ENCODE results near the gene TNNT2.

TNNT2 gene

DNA sequence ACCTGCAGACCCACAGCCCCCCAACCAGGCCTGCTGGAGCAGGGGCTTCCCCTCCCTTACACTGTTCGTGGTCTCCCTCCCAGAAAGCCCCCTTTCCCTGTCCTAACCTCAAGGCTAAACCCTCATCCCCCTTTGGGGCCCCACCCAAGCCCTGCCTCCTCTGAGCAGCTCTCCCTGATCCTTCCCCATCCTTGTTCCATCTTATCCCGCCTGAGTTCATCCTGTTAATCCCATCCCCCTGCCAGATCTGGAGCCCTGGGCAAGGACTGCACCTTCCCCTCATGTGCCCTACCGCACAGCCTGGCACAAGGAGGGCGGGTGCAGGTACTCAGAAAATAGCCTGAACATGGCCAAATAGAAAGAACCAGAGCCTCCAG, 6.9 kb upstream of the TNNT2 start:
- H3K36me3 ChIP-seq (ENCODE audit: insufficient read depth) = no peaks in the 10 kb centered on the region
- TF ChIP-seq, protein P1, sequence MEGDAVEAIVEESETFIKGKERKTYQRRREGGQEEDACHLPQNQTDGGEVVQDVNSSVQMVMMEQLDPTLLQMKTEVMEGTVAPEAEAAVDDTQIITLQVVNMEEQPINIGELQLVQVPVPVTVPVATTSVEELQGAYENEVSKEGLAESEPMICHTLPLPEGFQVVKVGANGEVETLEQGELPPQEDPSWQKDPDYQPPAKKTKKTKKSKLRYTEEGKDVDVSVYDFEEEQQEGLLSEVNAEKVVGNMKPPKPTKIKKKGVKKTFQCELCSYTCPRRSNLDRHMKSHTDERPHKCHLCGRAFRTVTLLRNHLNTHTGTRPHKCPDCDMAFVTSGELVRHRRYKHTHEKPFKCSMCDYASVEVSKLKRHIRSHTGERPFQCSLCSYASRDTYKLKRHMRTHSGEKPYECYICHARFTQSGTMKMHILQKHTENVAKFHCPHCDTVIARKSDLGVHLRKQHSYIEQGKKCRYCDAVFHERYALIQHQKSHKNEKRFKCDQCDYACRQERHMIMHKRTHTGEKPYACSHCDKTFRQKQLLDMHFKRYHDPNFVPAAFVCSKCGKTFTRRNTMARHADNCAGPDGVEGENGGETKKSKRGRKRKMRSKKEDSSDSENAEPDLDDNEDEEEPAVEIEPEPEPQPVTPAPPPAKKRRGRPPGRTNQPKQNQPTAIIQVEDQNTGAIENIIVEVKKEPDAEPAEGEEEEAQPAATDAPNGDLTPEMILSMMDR (conservative IDR thresholded peaks at IDR 0.05; ENCODE audit: low read depth, low read length) = no peak
- no peak overlapping the region for H3K4me3 ChIP-seq (IDR thresholded peaks at IDR 0.05; ENCODE audit: insufficient read depth, low read depth, low read length)
- no peak overlapping the region for H3K9ac ChIP-seq
- no peak overlapping the region for H3K4me2 ChIP-seq
- H4K20me1 ChIP-seq (ENCODE audit: insufficient read depth) = no peaks in the 10 kb centered on the region
- no peaks in the 10 kb centered on the region for H3K79me2 ChIP-seq (ENCODE audit: insufficient read depth, low read depth)
- H3K27ac ChIP-seq = no peak overlapping the region
- no peak overlapping the region for H2AFZ ChIP-seq (ENCODE audit: low read depth)
- peaks cover 51% of the 10 kb centered on the region for H3K27me3 ChIP-seq (ENCODE audit: insufficient read depth, low read depth)
- H3K4me1 ChIP-seq (ENCODE audit: low read depth, poor library complexity, severe bottlenecking) = no peaks in the 10 kb centered on the region

DNA sequence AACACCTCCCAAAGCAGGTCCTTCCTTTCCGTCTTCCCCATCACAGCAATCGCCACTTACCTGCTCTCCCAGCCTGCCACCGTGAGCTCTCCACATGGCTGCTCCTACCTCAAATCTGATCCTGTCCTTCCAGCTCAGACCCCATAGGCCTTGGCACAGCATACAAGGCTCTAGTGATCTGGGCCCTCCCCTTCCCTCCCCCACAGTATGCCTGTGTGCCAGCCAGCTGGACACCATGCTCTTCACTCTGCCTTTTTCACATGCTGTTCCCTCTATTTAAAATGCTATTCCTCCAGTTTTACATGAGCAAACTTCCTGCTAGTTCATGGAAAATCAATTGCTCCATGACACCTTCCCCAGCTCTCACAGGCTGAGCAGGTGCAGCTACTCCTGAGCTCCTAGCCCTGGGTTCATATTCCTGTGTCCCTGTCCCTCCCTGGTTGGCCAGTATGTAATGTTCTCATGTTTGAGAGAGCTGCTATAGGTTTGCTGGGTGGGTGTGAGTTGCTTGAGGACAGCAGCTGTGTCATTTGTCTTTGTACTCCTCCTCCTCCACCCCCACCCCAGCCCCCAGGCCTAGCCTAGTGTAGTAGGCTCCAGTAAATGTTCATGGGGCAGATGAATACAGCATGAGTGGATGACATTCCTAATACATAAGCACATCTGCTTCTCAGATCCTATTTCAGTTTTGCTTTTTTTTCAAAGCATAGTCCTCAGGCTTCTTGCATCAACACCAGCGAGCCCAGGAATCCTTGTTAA, 6.3 kb upstream of the TNNT2 start:
- Histone ChIP-seq H3K27ac (no peak overlapping the region), H3K27me3 (ENCODE audit: insufficient read depth, low read depth) (peaks cover 51% of the 10 kb centered on the region), H3K4me3 (IDR thresholded peaks at IDR 0.05; ENCODE audit: insufficient read depth, low read depth, low read length) (no peak overlapping the region), H3K4me1 (ENCODE audit: low read depth, poor library complexity, severe bottlenecking) (no peaks in the 10 kb centered on the region), H3K79me2 (ENCODE audit: insufficient read depth, low read depth) (no peaks in the 10 kb centered on the region), H3K4me2 (no peak overlapping the region), H2AFZ (ENCODE audit: low read depth) (no peak overlapping the region), H3K36me3 (ENCODE audit: insufficient read depth) (no peaks in the 10 kb centered on the region), H4K20me1 (ENCODE audit: insufficient read depth) (no peaks in the 10 kb centered on the region), H3K9ac (no peak overlapping the region)
- TF ChIP-seq, protein P1 (conservative IDR thresholded peaks at IDR 0.05; ENCODE audit: low read depth, low read length) = no peak

DNA sequence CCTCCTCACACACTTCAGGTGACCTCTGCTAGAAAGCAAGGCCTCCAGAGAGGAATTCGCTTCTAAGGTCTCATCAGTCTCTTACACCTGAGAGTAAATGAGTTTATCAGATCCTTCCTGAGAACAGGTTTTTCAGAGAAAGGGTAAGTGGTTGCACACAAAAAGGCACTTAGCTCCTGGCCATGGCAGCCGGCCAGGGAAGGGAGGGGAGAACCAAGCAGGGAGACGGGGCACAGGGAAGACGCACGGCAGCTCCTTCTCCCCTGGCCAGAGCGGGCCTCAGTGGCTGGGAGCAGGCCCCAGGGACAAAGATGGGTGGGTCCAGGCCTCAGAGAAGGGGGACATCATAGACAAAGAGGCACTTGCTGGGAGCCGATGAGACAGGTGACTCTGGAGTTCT, 3.6 kb upstream of the TNNT2 start:
- H3K9ac ChIP-seq = no peak overlapping the region
- H3K27me3 ChIP-seq (ENCODE audit: insufficient read depth, low read depth) = peaks cover 33% of the 10 kb centered on the region
- H3K4me2 ChIP-seq = no peak overlapping the region
- no peaks in the 10 kb centered on the region for H3K79me2 ChIP-seq (ENCODE audit: insufficient read depth, low read depth)
- no peak overlapping the region for H3K4me3 ChIP-seq (IDR thresholded peaks at IDR 0.05; ENCODE audit: insufficient read depth, low read depth, low read length)
- no peaks in the 10 kb centered on the region for H3K4me1 ChIP-seq (ENCODE audit: low read depth, poor library complexity, severe bottlenecking)
- TF ChIP-seq, protein P1 (conservative IDR thresholded peaks at IDR 0.05; ENCODE audit: low read depth, low read length) = no peak
- H3K36me3 ChIP-seq (ENCODE audit: insufficient read depth) = no peaks in the 10 kb centered on the region
- H4K20me1 ChIP-seq (ENCODE audit: insufficient read depth) = no peaks in the 10 kb centered on the region
- no peak overlapping the region for H3K27ac ChIP-seq
- no peak overlapping the region for H2AFZ ChIP-seq (ENCODE audit: low read depth)

DNA sequence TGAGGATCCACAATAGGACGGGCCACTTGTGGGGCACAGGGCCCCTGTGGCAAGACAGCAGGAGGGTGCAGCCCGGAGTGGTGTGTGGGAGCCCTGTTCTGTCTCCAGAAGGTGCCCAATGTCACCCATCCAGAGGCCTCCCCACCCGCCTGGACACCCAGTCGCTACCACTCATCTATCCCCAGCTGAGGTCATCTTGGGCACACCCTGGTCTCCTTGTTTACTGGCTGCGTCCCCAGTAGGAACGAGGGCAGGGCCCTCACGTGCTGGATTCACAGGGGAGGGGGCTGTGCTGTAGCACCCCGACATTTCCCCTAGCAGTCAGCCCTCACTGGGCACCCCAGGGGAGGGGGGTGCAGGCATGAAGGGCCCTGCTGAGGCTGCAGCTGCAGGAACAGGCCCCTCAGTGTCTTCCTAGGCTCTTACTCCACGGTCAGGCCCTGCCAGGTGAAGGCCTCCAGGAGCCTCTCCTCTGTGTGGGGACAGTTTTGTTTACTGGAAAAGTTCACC, 2.3 kb upstream of the TNNT2 start:
- TF ChIP-seq, protein P1 (conservative IDR thresholded peaks at IDR 0.05; ENCODE audit: low read depth, low read length) = no peak
- no peaks in the 10 kb centered on the region for H3K4me1 ChIP-seq (ENCODE audit: low read depth, poor library complexity, severe bottlenecking)
- H3K27me3 ChIP-seq (ENCODE audit: insufficient read depth, low read depth) = peaks cover 34% of the 10 kb centered on the region; the same call in 1 of the 2 replicates
- H2AFZ ChIP-seq (ENCODE audit: low read depth) = no peak overlapping the region
- H3K36me3 ChIP-seq (ENCODE audit: insufficient read depth) = no peaks in the 10 kb centered on the region
- H4K20me1 ChIP-seq (ENCODE audit: insufficient read depth) = no peaks in the 10 kb centered on the region
- no peak overlapping the region for H3K27ac ChIP-seq
- no peak overlapping the region for H3K4me2 ChIP-seq
- H3K9ac ChIP-seq = no peak overlapping the region
- H3K4me3 ChIP-seq (IDR thresholded peaks at IDR 0.05; ENCODE audit: insufficient read depth, low read depth, low read length) = no peak overlapping the region
- no peaks in the 10 kb centered on the region for H3K79me2 ChIP-seq (ENCODE audit: insufficient read depth, low read depth)
